DOHH2 (cell line): Measurements from ENCODE around the gene TXK.

Source experiments
- H3F3A ChIP-seq: fragments of 200-600 bp; sonication (generic), shearing (Covaris generic); 2 replicates; pipeline ENCODE4 v1.6.0; 2016; ENCODE audit warnings: antibody characterized with exemption, mild to moderate bottlenecking; ENCODE audit not compliant: control insufficient read depth, insufficient read depth
- H3K27ac ChIP-seq: fragments of 200-600 bp; sonication (generic); 2 replicates; pipeline ENCODE4 v1.5.1; 2014; ENCODE audit warnings: low read depth, mild to moderate bottlenecking, low read length, moderate library complexity
- H3K27me3 ChIP-seq: fragments of 200-600 bp; sonication (generic); 2 replicates; pipeline ENCODE4 v1.6.1; 2014; ENCODE audit warnings: mild to moderate bottlenecking, low read length, mixed read lengths; ENCODE audit not compliant: control insufficient read depth
- H3K36me3 ChIP-seq: fragments of 200-600 bp; sonication (generic); 2 replicates; pipeline ENCODE4 v1.6.1; 2014; ENCODE audit warnings: mild to moderate bottlenecking, low read length, moderate library complexity, mixed read lengths; ENCODE audit not compliant: control insufficient read depth
- H3K4me1 ChIP-seq: fragments of 200-600 bp; sonication (generic); 2 replicates; pipeline ENCODE4 v1.6.1; 2014; ENCODE audit warnings: mild to moderate bottlenecking, low read length, mixed read lengths; ENCODE audit not compliant: control insufficient read depth
- H3K4me2 ChIP-seq: fragments of 200-600 bp; sonication (generic); 2 replicates; pipeline ENCODE4 v1.6.0; 2014; ENCODE audit warnings: mild to moderate bottlenecking, low read length, moderate library complexity
- H3K4me3 ChIP-seq: fragments of 200-600 bp; sonication (generic); 2 replicates; pipeline ENCODE4 v1.5.1; 2014; ENCODE audit warnings: mild to moderate bottlenecking, low read length, mixed read lengths
- H3K79me2 ChIP-seq: fragments of 200-600 bp; sonication (generic); 2 replicates; pipeline ENCODE4 v1.6.1; 2014; ENCODE audit warnings: mild to moderate bottlenecking, low read length, mixed read lengths; ENCODE audit not compliant: control insufficient read depth
- H3K9me2 ChIP-seq: fragments of 200-600 bp; sonication (generic); replicated peaks from 2 replicates; pipeline ENCODE4 v1.6.1; 2014; ENCODE audit warnings: mild to moderate bottlenecking, low read length, mixed read lengths; ENCODE audit not compliant: control insufficient read depth
- H3K9me3 ChIP-seq: fragments of 200-600 bp; sonication (generic); 2 replicates; pipeline ENCODE4 v1.6.1; 2014; ENCODE audit warnings: antibody characterized with exemption, low read length, mixed read lengths; ENCODE audit not compliant: control insufficient read depth, insufficient read depth
- H4K20me1 ChIP-seq: fragments of 200-600 bp; sonication (generic); 2 replicates; pipeline ENCODE4 v1.6.0; 2014; ENCODE audit warnings: low read depth, mild to moderate bottlenecking, antibody characterized with exemption, low read length, moderate library complexity; ENCODE audit not compliant: control insufficient read depth, insufficient read depth
- CTCF ChIP-seq: fragments of 200-600 bp; sonication (generic); IDR thresholded peaks from one replicate; pipeline ENCODE4 v1.5.1; 2014; ENCODE audit warnings: antibody characterized with exemption, mild to moderate bottlenecking, low read depth, low read length; ENCODE audit not compliant: poor library complexity, severe bottlenecking
- EZH2phosphoT487 ChIP-seq: fragments of 200-600 bp; sonication (generic); IDR thresholded peaks from 2 replicates; pipeline ENCODE4 v1.6.1; 2017; ENCODE audit warnings: borderline replicate concordance, mild to moderate bottlenecking, antibody characterized with exemption, low read length, moderate library complexity, mixed read lengths

Gene TXK

GRCh38 chr4:48085821-48086589 is 48.0 kb downstream of the TXK start:
- H3F3A ChIP-seq, result no peaks in the 10 kb centered on the region

GRCh38 chr4:48082956-48083355 is 51.1 kb downstream of the TXK start:
- no peak overlapping the region for H3K4me3 ChIP-seq
- H3K27ac ChIP-seq, result no peak overlapping the region
- H3K36me3 ChIP-seq, result no peaks in the 10 kb centered on the region
- no peak overlapping the region for H3K4me2 ChIP-seq
- no peaks in the 10 kb centered on the region for H3K4me1 ChIP-seq
- H3F3A ChIP-seq, result no peaks in the 10 kb centered on the region
- H3K79me2 ChIP-seq, result no peaks in the 10 kb centered on the region
- TF ChIP-seq CTCF (no peak), EZH2phosphoT487 (no peak)
- H3K27me3 ChIP-seq, result no peaks in the 10 kb centered on the region
- no peaks in the 10 kb centered on the region for H4K20me1 ChIP-seq
- no peaks in the 10 kb centered on the region for H3K9me3 ChIP-seq
- H3K9me2 ChIP-seq, result no peaks in the 10 kb centered on the region

More at GRCh38 chr4:48085821-48086589, 48.0 kb downstream of the TXK start:
- Histone ChIP-seq H3K9me3 (no peaks in the 10 kb centered on the region), H3K27me3 (no peaks in the 10 kb centered on the region), H3K4me2 (no peak overlapping the region), H3K9me2 (no peaks in the 10 kb centered on the region), H3K4me1 (no peaks in the 10 kb centered on the region), H3K36me3 (no peaks in the 10 kb centered on the region), H3K79me2 (no peaks in the 10 kb centered on the region), H4K20me1 (no peaks in the 10 kb centered on the region), H3K4me3 (no peak overlapping the region), H3K27ac (no peak overlapping the region)
- no peak for TF ChIP-seq EZH2phosphoT487
- no peak for TF ChIP-seq CTCF

GRCh38 chr4:48081196-48081595 is 52.9 kb downstream of the TXK start:
- Histone ChIP-seq H3K79me2 (no peaks in the 10 kb centered on the region), H3F3A (no peaks in the 10 kb centered on the region), H3K9me2 (no peaks in the 10 kb centered on the region), H3K27ac (no peak overlapping the region), H3K36me3 (no peaks in the 10 kb centered on the region), H3K4me1 (no peaks in the 10 kb centered on the region), H3K27me3 (no peaks in the 10 kb centered on the region), H3K4me2 (no peak overlapping the region), H3K9me3 (no peaks in the 10 kb centered on the region), H4K20me1 (no peaks in the 10 kb centered on the region), H3K4me3 (no peak overlapping the region)
- TF ChIP-seq CTCF (no peak), EZH2phosphoT487 (no peak)
